MM.1S (cell line): ENCODE data around the gene ATP6AP1.

Source experiments
- EZH2 ChIP-seq: fragments of 300-600 bp; sonication (generic); optimal IDR thresholded peaks from 2 replicates; pipeline ENCODE3; 2017; ENCODE audit warnings: low read depth, mild to moderate bottlenecking, antibody characterized with exemption, low read length, mixed read lengths
- TF ChIP-seq, protein P1 (sequence below): fragments of 300-600 bp; sonication (generic); IDR thresholded peaks from 2 replicates; pipeline ENCODE4 v1.5.1; 2016; ENCODE audit warnings: antibody characterized with exemption, low read length, mixed read lengths

DNA sequence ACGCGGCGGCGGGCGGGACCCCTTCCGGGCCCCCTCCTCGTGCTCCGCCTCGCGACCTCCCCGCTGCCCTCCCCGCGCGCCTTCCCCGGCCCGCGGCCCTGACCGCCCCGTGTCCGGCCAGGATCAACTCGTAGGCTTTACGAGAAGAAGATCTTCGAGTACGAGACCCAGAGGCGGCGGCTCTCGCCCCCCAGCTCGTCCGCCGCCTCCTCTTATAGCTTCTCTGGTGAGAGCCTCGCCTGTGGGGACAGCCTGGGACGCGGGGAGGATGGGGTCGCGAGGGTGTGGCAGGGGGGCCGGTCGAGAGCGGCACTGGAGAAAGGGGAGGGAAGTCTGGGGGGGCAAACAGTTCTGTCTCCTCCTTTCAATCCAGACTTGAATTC lies 48.9 kb upstream of the ATP6AP1 start:
- TF ChIP-seq, protein P1, sequence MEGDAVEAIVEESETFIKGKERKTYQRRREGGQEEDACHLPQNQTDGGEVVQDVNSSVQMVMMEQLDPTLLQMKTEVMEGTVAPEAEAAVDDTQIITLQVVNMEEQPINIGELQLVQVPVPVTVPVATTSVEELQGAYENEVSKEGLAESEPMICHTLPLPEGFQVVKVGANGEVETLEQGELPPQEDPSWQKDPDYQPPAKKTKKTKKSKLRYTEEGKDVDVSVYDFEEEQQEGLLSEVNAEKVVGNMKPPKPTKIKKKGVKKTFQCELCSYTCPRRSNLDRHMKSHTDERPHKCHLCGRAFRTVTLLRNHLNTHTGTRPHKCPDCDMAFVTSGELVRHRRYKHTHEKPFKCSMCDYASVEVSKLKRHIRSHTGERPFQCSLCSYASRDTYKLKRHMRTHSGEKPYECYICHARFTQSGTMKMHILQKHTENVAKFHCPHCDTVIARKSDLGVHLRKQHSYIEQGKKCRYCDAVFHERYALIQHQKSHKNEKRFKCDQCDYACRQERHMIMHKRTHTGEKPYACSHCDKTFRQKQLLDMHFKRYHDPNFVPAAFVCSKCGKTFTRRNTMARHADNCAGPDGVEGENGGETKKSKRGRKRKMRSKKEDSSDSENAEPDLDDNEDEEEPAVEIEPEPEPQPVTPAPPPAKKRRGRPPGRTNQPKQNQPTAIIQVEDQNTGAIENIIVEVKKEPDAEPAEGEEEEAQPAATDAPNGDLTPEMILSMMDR: no peak
- TF ChIP-seq EZH2: no peak
